Measurements from ENCODE around the gene XIRP2. TPM values are rescaled to one million over a fixed set of nuclear protein-coding genes. Genes with fewer than 3 reads are reported as not detected.
"Not testable (repeated sequence)": the region's sequence is repeated elsewhere in the genome, so short reads cannot be mapped to it uniquely, and the experiment has no call there.

Gene XIRP2
- total RNA-seq, 6 experiments from 2014 or later, result 0.05 to 2.0 (median 0.19) TPM

DNA sequence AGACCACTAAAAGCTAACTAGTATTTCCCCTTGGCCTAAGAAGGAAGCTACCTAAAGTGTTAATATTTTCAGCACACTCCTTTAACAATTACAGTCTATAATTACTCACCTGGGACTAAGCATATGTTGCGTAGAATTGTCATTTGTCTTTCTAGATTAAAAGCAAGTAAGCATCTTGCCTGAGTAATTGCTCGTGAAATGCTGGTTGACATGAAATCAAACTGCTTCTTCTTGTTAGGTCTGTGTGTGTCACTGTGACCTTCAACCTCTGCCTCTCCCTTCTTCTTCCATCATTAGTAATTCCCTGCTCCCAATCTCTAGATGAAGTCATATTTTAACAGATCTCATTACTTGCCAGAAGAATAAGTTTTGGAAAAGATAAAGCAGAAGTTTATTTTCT, 212.2 kb downstream of the XIRP2 start:
- WGBS (ENCODE audit: insufficient coverage, low coverage, low lambda C conversion rate, missing lambda C conversion rate), result 45% methylated on average over 2 of the region's 2 CpGs
- ATAC-seq, result no peak
- no peak for DNase-seq
- no peak overlapping the region for H3K4me3 ChIP-seq
- no peaks in the 10 kb centered on the region for H3K9me3 ChIP-seq
- no peaks in the 10 kb centered on the region for H3K36me3 ChIP-seq
- H3K27ac ChIP-seq, result no peak overlapping the region
- TF ChIP-seq CTCF (IDR thresholded peaks at IDR 0.05) (no peak), POLR2A (IDR thresholded peaks at IDR 0.05) (no peak)
- no peaks in the 10 kb centered on the region for H3K27me3 ChIP-seq
- H3K4me1 ChIP-seq, result no peaks in the 10 kb centered on the region
- intact Hi-C loops (cut with DNase I), result no loop called here

DNA sequence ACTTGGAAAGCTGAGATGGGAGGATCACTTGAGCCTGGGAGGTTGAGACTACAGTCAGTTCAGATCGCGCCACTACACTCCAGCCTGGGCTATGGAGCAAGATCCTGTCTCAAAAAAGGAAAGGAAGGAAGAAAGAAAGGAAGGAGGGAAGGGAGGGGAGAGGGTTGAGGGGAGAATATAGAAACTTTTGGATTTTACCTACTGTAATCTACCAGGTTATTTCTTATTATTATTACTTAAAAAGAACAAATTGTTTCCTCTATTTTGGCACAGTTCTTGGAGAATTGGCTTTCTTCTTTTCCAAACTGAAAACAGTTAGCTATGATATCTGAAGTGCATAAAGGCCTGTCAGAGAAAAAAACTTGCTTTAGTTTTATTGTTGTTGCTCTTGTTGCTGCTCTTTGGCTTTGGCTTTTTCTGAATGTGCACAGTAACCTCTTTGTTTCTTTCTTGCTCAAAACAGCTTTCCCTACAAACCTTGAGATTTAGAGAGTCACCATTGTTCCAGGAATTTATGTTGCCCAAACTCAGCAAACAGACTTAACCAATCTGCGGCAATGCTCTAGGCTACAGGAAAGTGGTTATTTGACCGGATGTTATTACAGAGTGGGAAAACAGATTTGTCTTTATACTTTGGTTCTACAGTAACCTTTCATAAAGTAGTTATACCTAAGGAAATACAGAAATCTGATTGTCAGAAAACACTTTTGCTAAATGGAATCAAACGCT, 214.9 kb downstream of the XIRP2 start:
- ATAC-seq, result no peak
- H3K27ac ChIP-seq, result no peak overlapping the region
- H3K4me1 ChIP-seq, result no peaks in the 10 kb centered on the region
- H3K36me3 ChIP-seq, result no peaks in the 10 kb centered on the region
- WGBS (ENCODE audit: insufficient coverage, low coverage, low lambda C conversion rate, missing lambda C conversion rate), result 51% methylated on average over 5 of the region's 5 CpGs
- TF ChIP-seq POLR2A (IDR thresholded peaks at IDR 0.05), result no peak
- TF ChIP-seq CTCF (IDR thresholded peaks at IDR 0.05), result no peak
- H3K4me3 ChIP-seq, result no peak overlapping the region
- no peaks in the 10 kb centered on the region for H3K27me3 ChIP-seq
- DNase-seq, result no peak
- intact Hi-C loops (cut with DNase I), result no loop called here
- H3K9me3 ChIP-seq, result no peaks in the 10 kb centered on the region

DNA sequence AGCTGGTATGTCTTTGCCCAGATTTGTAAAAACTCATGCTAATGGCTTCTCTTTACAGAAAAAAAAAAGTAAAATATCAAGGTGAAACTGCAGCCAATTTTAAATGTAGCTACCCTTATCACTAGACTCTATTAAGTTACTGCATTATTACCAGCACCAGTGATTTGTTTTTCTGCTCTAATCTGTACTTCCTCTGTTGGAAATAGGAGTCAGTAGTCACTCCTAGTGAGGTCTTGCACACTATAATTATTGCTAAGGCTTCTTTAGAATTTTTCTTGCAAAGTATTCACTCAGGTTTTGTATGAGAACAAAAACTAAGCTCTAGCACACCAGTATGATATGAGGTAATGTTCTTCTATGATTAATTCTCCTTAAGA, 215.5 kb downstream of the XIRP2 start:
- no peak for TF ChIP-seq POLR2A (IDR thresholded peaks at IDR 0.05)
- TF ChIP-seq CTCF (IDR thresholded peaks at IDR 0.05), result no peak
- no peak overlapping the region for H3K27ac ChIP-seq

DNA sequence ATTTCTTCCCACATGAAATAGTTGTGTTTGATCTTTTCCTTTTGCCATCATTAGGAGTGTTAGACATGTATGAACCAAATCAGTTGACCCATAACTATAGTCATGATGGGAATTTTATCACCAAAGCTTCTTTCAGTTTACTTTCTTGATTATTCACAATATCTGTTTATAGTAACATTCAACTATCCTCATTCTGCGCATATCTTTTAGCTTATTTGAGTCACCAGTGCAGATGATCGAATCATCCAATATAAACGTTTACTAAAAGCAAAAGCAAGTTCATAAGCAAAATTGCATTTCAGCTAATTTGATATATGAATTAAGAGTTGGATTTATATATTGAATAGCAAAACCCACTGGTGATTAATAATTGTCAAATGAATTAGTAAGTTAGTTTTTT, 216.4 kb downstream of the XIRP2 start:
- no peak overlapping the region for H3K4me3 ChIP-seq
- H3K36me3 ChIP-seq, result no peaks in the 10 kb centered on the region
- 40% methylated on average over 3 of the region's 3 CpGs for WGBS (ENCODE audit: insufficient coverage, low coverage, low lambda C conversion rate, missing lambda C conversion rate)
- no peak for TF ChIP-seq POLR2A (IDR thresholded peaks at IDR 0.05)
- TF ChIP-seq CTCF (IDR thresholded peaks at IDR 0.05), result no peak
- no peaks in the 10 kb centered on the region for H3K9me3 ChIP-seq
- no peak for ATAC-seq
- no peaks in the 10 kb centered on the region for H3K27me3 ChIP-seq
- H3K4me1 ChIP-seq, result no peaks in the 10 kb centered on the region
- no peak overlapping the region for H3K27ac ChIP-seq
- intact Hi-C loops (cut with DNase I), result no loop called here
- DNase-seq, result no peak

More for the DNA sequence above, 215.5 kb downstream of the XIRP2 start:
- ATAC-seq (no peak), DNase-seq (no peak)
- no peak overlapping the region for H3K4me3 ChIP-seq
- H3K4me1 ChIP-seq, result no peaks in the 10 kb centered on the region
- intact Hi-C loops (cut with DNase I), result no loop called here
- H3K9me3 ChIP-seq, result no peaks in the 10 kb centered on the region
- H3K27me3 ChIP-seq, result no peaks in the 10 kb centered on the region
- no peaks in the 10 kb centered on the region for H3K36me3 ChIP-seq

- H3K36me3 ChIP-seq; H3K4me3 ChIP-seq; H3K27me3 ChIP-seq; H3K4me1 ChIP-seq; DNase-seq; H3K9me3 ChIP-seq; H3K27ac ChIP-seq; ATAC-seq; intact Hi-C loops (cut with DNase I): not testable (repeated sequence)
These were observed 221.4 kb downstream of the XIRP2 start for GRCh38 chr2:167109682-167110081.
